Hepatocyte (in vitro differentiated cells): Measurements from ENCODE around the gene EPO. TPM values are rescaled to one million over a fixed set of nuclear protein-coding genes. Genes with fewer than 3 reads are reported as not detected.

ENCODE experiments used
- DNase-seq: peaks from one replicate; pipeline ENCODE4 v3.0.0-alpha.2; 2016; ENCODE audit warnings: low spot score
- H2AFZ ChIP-seq: fragments of 200-600 bp; sonication (generic); 2 replicates; pipeline ENCODE4 v1.6.0; 2016; ENCODE audit warnings: antibody characterized with exemption, mild to moderate bottlenecking
- H3K27ac ChIP-seq: fragments of 200-600 bp; sonication (generic); 2 replicates; pipeline ENCODE4 v1.5.1; 2016; ENCODE audit warnings: mild to moderate bottlenecking
- H3K27me3 ChIP-seq: fragments of 200-600 bp; sonication (generic); 2 replicates; pipeline ENCODE4 v1.6.1; 2016
- H3K36me3 ChIP-seq: fragments of 200-600 bp; sonication (generic); replicated peaks from 2 replicates; pipeline ENCODE4 v1.5.1; 2016; ENCODE audit warnings: low read depth; ENCODE audit not compliant: insufficient read depth
- H3K4me1 ChIP-seq: fragments of 200-600 bp; sonication (generic); 2 replicates; pipeline ENCODE4 v1.5.1; 2016; ENCODE audit warnings: mild to moderate bottlenecking, moderate library complexity; ENCODE audit not compliant: insufficient read depth
- H3K4me2 ChIP-seq: fragments of 200-600 bp; sonication (generic); 2 replicates; pipeline ENCODE4 v1.6.0; 2016
- H3K4me3 ChIP-seq: fragments of 200-600 bp; sonication (generic); 2 replicates; pipeline ENCODE4 v1.5.1; 2016; ENCODE audit warnings: mild to moderate bottlenecking
- H3K79me2 ChIP-seq: fragments of 200-600 bp; sonication (generic); 2 replicates; pipeline ENCODE4 v1.6.0; 2017; ENCODE audit warnings: mild to moderate bottlenecking
- H3K9me2 ChIP-seq: fragments of 200-600 bp; sonication (generic); replicated peaks from 2 replicates; pipeline ENCODE4 v1.6.0; 2017; ENCODE audit warnings: mild to moderate bottlenecking; ENCODE audit not compliant: insufficient read depth
- H3K9me3 ChIP-seq: fragments of 200-600 bp; sonication (generic); 2 replicates; pipeline ENCODE4 v1.5.1; 2016; ENCODE audit warnings: low read depth, mild to moderate bottlenecking
- H4K20me1 ChIP-seq: fragments of 200-600 bp; sonication (generic); 2 replicates; pipeline ENCODE4 v1.6.0; 2016; ENCODE audit warnings: mild to moderate bottlenecking; ENCODE audit not compliant: insufficient read depth, poor library complexity, severe bottlenecking
- EZH2 ChIP-seq: fragments of 200-600 bp; sonication (generic); IDR thresholded peaks from 2 replicates; pipeline ENCODE4 v1.6.1; 2016; ENCODE audit warnings: antibody characterized with exemption, mild to moderate bottlenecking, borderline replicate concordance
- EZH2phosphoT487 ChIP-seq: fragments of 200-600 bp; sonication (generic); IDR thresholded peaks from one replicate; pipeline ENCODE4 v1.6.1; 2018; ENCODE audit warnings: antibody characterized with exemption, mild to moderate bottlenecking, low read depth, moderate library complexity; ENCODE audit not compliant: unreplicated experiment, severe bottlenecking
- WGBS: methylation state at CpG from one replicate; pipeline ENCODE4 v1.1.6; 2016; ENCODE audit warnings: low lambda C conversion rate; ENCODE audit errors: missing lambda C conversion rate; 5-methylcytosine and 5-hydroxymethylcytosine counted together
- polyA plus RNA-seq: library from polyadenylated mRNA; unstranded; fragments of >200 nt; fragmentation: Nextera tagmentation; extraction: Ambion mirVana; gene quantifications from 2 replicates; pipeline ENCODE4 v1.2.1, GENCODE V29; 2016
- total RNA-seq: library from RNA; depleted of rRNA; stranded (reverse); fragments of >200 nt; gene quantifications from 2 replicates; pipeline ENCODE4 v1.2.3, GENCODE V29; 2014
- TF ChIP-seq, protein P1 (sequence below): fragments of 200-600 bp; sonication (generic); IDR thresholded peaks from 2 replicates; pipeline ENCODE4 v1.5.1; 2016; ENCODE audit warnings: antibody characterized with exemption, mild to moderate bottlenecking; ENCODE audit not compliant: poor library complexity

EPO gene
- total and polyA plus RNA-seq, 2 experiments from 2014 or later: 1.3 TPM; not detected in 1

DNA sequence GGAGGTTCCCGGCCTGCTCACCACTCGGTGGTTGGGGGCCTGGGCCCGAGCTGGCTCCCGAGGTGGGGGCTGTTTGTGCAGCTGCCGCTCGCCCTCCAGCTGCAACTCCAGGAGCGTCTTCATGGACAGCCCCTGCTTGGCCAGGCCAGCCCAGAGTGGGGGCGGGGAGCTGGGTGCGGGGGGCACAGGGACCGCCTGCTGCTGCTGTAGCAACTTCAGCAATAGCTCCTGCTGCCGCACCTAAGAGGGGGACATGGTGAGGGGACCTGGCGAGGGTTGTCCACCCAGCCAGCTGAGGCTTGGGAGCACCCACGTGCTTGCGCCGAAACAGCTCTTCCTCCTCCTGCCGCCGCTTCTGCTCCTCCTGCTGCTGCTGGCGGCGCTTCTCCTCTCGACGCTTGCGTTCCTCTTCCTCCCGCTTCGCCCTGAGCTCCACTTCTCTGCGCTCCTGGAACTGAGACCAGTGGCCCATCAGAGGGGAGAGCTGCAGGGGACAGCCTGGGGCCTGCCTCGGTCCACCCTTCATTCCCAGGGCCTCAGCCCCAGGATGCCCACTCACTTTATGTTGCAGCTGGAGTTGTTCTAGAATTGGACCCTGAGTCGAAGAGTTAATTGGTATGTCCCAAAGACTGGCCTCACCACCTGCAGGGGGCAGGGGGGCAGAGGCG, 37.1 kb upstream of the EPO start:
- no peak for DNase-seq
- H3K9me3 ChIP-seq: no peaks in the 10 kb centered on the region
- 92% methylated on average over 25 of the region's 28 CpGs for WGBS
- H4K20me1 ChIP-seq: peaks cover 27% of the 10 kb centered on the region
- H3K9me2 ChIP-seq: no peaks in the 10 kb centered on the region
- no peaks in the 10 kb centered on the region for H3K27me3 ChIP-seq
- peaks cover 14% of the 10 kb centered on the region for H3K4me1 ChIP-seq
- H3K4me2 ChIP-seq: no peak overlapping the region
- TF ChIP-seq EZH2 (no peak), EZH2phosphoT487 (no peak)
- TF ChIP-seq, protein P1, sequence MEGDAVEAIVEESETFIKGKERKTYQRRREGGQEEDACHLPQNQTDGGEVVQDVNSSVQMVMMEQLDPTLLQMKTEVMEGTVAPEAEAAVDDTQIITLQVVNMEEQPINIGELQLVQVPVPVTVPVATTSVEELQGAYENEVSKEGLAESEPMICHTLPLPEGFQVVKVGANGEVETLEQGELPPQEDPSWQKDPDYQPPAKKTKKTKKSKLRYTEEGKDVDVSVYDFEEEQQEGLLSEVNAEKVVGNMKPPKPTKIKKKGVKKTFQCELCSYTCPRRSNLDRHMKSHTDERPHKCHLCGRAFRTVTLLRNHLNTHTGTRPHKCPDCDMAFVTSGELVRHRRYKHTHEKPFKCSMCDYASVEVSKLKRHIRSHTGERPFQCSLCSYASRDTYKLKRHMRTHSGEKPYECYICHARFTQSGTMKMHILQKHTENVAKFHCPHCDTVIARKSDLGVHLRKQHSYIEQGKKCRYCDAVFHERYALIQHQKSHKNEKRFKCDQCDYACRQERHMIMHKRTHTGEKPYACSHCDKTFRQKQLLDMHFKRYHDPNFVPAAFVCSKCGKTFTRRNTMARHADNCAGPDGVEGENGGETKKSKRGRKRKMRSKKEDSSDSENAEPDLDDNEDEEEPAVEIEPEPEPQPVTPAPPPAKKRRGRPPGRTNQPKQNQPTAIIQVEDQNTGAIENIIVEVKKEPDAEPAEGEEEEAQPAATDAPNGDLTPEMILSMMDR: no peak
- H3K27ac ChIP-seq: no peak overlapping the region
- no peak overlapping the region for H3K4me3 ChIP-seq
- H3K79me2 ChIP-seq: peaks cover 18% of the 10 kb centered on the region
- H2AFZ ChIP-seq: no peak overlapping the region
- H3K36me3 ChIP-seq: no peaks in the 10 kb centered on the region

DNA sequence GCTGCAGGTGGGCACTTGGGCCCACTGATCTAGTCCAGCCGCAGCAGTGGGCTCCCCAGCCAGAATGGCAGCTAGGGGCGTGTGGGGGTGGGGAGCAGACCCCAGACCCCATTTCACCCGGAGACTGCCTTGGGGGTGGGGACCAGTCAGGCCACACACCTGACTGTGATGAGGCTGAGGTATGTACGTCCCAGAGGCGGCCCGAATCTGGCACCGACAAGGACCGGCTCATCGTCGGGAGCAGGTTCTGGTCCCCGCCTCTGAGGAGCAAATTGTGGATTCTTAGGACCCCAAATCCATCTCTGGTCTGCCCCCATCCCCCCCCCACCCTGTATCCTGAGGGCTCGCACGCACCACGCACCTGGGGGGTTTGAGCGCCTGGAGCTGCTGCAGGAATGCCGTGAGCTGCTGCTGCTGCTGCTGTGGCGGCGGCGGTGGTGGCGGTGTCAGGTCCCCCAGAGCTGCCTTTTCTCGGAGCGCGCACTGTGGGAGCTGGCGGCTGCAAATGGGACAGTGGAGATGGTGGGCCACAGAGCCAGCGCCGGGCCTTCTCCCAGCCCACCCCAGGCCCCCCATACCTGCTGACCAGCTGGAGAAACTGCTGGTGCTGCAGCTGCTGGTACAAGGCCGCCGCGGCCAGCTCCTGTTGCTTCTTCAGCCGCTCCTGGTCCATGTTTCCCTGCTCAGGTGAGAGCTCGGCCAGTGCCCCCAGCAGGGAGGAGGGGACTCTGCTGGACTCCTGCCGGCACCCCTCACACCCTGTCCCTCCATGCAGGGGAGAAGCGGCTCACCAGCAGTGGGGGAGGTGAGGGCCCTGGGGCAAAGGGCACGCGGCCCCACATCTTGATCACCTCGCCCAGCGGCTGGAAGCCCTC, 36.4 kb upstream of the EPO start:
- peaks cover 18% of the 10 kb centered on the region for H3K79me2 ChIP-seq
- no peak overlapping the region for H3K4me3 ChIP-seq
- no peak for DNase-seq
- no peak overlapping the region for H2AFZ ChIP-seq
- no peak for TF ChIP-seq EZH2phosphoT487
- peaks cover 28% of the 10 kb centered on the region for H4K20me1 ChIP-seq
- H3K27ac ChIP-seq: no peak overlapping the region
- H3K4me2 ChIP-seq: no peak overlapping the region
- 96% methylated on average over 27 of the region's 37 CpGs for WGBS
- no peaks in the 10 kb centered on the region for H3K36me3 ChIP-seq
- H3K27me3 ChIP-seq: no peaks in the 10 kb centered on the region
- H3K4me1 ChIP-seq: peaks cover 7% of the 10 kb centered on the region
- no peaks in the 10 kb centered on the region for H3K9me3 ChIP-seq
- no peaks in the 10 kb centered on the region for H3K9me2 ChIP-seq

DNA sequence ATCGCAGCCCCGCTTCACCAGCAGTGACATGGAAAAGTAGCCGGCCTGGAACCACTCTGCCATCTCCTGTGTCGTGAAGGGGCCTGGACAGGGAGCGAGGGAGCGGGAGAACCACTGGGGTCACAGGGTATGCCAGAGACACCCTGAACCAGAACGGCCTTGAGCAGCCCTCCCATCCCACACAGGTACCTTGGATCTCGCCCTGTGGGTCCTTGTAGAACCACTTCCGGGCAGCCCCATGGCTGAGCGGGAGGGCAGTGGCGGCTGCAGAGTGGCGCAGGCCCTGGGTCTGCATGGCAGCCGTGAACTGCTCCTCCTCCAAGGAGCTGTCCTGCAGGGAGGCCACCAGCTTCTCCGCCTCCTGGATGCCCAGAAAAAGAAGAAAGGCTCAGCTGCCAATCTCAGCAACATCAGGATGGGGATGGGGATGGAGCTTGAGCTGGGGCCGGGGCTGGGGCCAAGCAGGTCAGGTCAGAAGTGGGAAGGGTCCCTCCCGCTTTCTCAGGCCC, 35.7 kb upstream of the EPO start:
- no peak overlapping the region for H2AFZ ChIP-seq
- H3K9me3 ChIP-seq: no peaks in the 10 kb centered on the region
- H3K4me3 ChIP-seq: no peak overlapping the region
- H3K27me3 ChIP-seq: no peaks in the 10 kb centered on the region
- no peaks in the 10 kb centered on the region for H3K9me2 ChIP-seq
- no peaks in the 10 kb centered on the region for H3K36me3 ChIP-seq
- peaks cover 25% of the 10 kb centered on the region for H3K79me2 ChIP-seq
- peaks cover 34% of the 10 kb centered on the region for H4K20me1 ChIP-seq
- no peak overlapping the region for H3K4me2 ChIP-seq
- peaks cover under 1% of the 10 kb centered on the region for H3K4me1 ChIP-seq
- H3K27ac ChIP-seq: no peak overlapping the region
- 96% methylated on average over 14 of the region's 16 CpGs for WGBS
- peak; percentile 5 for DNase-seq
- TF ChIP-seq, protein P1: no peak
- TF ChIP-seq EZH2phosphoT487 (no peak), EZH2 (no peak)
